ENCODE results near the gene ATP1A3.
A peak's percentile ranks its signal among the peaks of the same experiment; 100 is the strongest.
"Not testable (repeated sequence)": the region's sequence is repeated elsewhere in the genome, so short reads cannot be mapped to it uniquely, and the experiment has no call there.

The ATP1A3 gene

GRCh38 chr19:41955521-41955920 lies 38.5 kb downstream of the ATP1A3 start:
- Mint-ChIP-seq H3K36me3 (ENCODE audit: low read depth) (no peaks in the 10 kb centered on the region), H3K9me3 (no peaks in the 10 kb centered on the region), H3K4me3 (no peak overlapping the region), H3K27ac (no peak overlapping the region), H3K4me1 (ENCODE audit: low read depth) (peaks cover 24% of the 10 kb centered on the region), H3K27me3 (no peaks in the 10 kb centered on the region)

GRCh38 chr19:41951686-41952172 lies 42.3 kb downstream of the ATP1A3 start:
- Mint-ChIP-seq H3K27ac (peak overlapping the region; percentile 40), H3K27me3 (no peaks in the 10 kb centered on the region), H3K4me1 (ENCODE audit: low read depth) (peaks cover 29% of the 10 kb centered on the region), H3K36me3 (ENCODE audit: low read depth) (no peaks in the 10 kb centered on the region), H3K9me3 (no peaks in the 10 kb centered on the region), H3K4me3 (peak overlapping the region; percentile 37)

GRCh38 chr19:41947091-41947490 lies 46.9 kb downstream of the ATP1A3 start:
- Mint-ChIP-seq H3K4me1 (ENCODE audit: low read depth) (peaks cover 67% of the 10 kb centered on the region), H3K36me3 (ENCODE audit: low read depth) (no peaks in the 10 kb centered on the region), H3K27me3 (peaks cover 4% of the 10 kb centered on the region), H3K9me3 (no peaks in the 10 kb centered on the region), H3K4me3 (peak overlapping the region; percentile 22), H3K27ac (peak overlapping the region; percentile 84)

GRCh38 chr19:41945135-41945766 lies 48.8 kb downstream of the ATP1A3 start:
- H3K36me3 Mint-ChIP-seq (ENCODE audit: low read depth) = no peaks in the 10 kb centered on the region
- peaks cover 9% of the 10 kb centered on the region for H3K27me3 Mint-ChIP-seq
- H3K4me3 Mint-ChIP-seq = peak overlapping the region; percentile 56
- peaks cover 73% of the 10 kb centered on the region for H3K4me1 Mint-ChIP-seq (ENCODE audit: low read depth)
- peak overlapping the region; percentile 94 for H3K27ac Mint-ChIP-seq
- H3K9me3 Mint-ChIP-seq = no peaks in the 10 kb centered on the region

- Mint-ChIP-seq H3K4me3 (peak overlapping the region; percentile 30), H3K27me3 (peaks cover 9% of the 10 kb centered on the region), H3K27ac (peak overlapping the region; percentile 94), H3K4me1 (ENCODE audit: low read depth) (peaks cover 70% of the 10 kb centered on the region), H3K9me3 (no peaks in the 10 kb centered on the region), H3K36me3 (ENCODE audit: low read depth) (no peaks in the 10 kb centered on the region)
These were observed 49.7 kb downstream of the ATP1A3 start for GRCh38 chr19:41944336-41944735.

- Mint-ChIP-seq H3K27me3 (peaks cover 9% of the 10 kb centered on the region), H3K9me3 (no peaks in the 10 kb centered on the region), H3K4me3 (peak overlapping the region; percentile 42), H3K27ac (peak overlapping the region; percentile 46), H3K36me3 (ENCODE audit: low read depth) (no peaks in the 10 kb centered on the region), H3K4me1 (ENCODE audit: low read depth) (peaks cover 58% of the 10 kb centered on the region)
These were observed 52.4 kb downstream of the ATP1A3 start for GRCh38 chr19:41941410-41942202.

GRCh38 chr19:41940731-41941409 lies 53.2 kb downstream of the ATP1A3 start:
- Mint-ChIP-seq H3K36me3 (ENCODE audit: low read depth) (no peaks in the 10 kb centered on the region), H3K27ac (peak overlapping the region; percentile 85), H3K4me1 (ENCODE audit: low read depth) (peaks cover 59% of the 10 kb centered on the region), H3K27me3 (peaks cover 9% of the 10 kb centered on the region), H3K4me3 (peak overlapping the region; percentile 77), H3K9me3 (no peaks in the 10 kb centered on the region)

- no peaks in the 10 kb centered on the region for H3K9me3 Mint-ChIP-seq
- H3K27me3 Mint-ChIP-seq = peaks cover 14% of the 10 kb centered on the region
- H3K36me3 Mint-ChIP-seq (ENCODE audit: low read depth) = no peaks in the 10 kb centered on the region
- peak overlapping the region; percentile 77 for H3K4me3 Mint-ChIP-seq
- peak overlapping the region; percentile 85 for H3K27ac Mint-ChIP-seq
- H3K4me1 Mint-ChIP-seq (ENCODE audit: low read depth) = peaks cover 57% of the 10 kb centered on the region
These were observed 53.9 kb downstream of the ATP1A3 start for GRCh38 chr19:41939861-41940730.

GRCh38 chr19:41939209-41939608 lies 54.8 kb downstream of the ATP1A3 start:
- not testable (repeated sequence) for H3K36me3 Mint-ChIP-seq (ENCODE audit: low read depth); H3K4me3 Mint-ChIP-seq; H3K27ac Mint-ChIP-seq; H3K9me3 Mint-ChIP-seq
- Mint-ChIP-seq H3K27me3 (peaks cover 17% of the 10 kb centered on the region), H3K4me1 (ENCODE audit: low read depth) (peaks cover 57% of the 10 kb centered on the region)

- H3K4me3 Mint-ChIP-seq = no peak overlapping the region
- H3K9me3 Mint-ChIP-seq = no peaks in the 10 kb centered on the region
- no peaks in the 10 kb centered on the region for H3K36me3 Mint-ChIP-seq (ENCODE audit: low read depth)
- H3K4me1 Mint-ChIP-seq (ENCODE audit: low read depth) = peaks cover 57% of the 10 kb centered on the region
- peak overlapping the region; percentile 37 for H3K27ac Mint-ChIP-seq
- peaks cover 16% of the 10 kb centered on the region for H3K27me3 Mint-ChIP-seq
These were observed 56.2 kb downstream of the ATP1A3 start for GRCh38 chr19:41937525-41938468.

- peaks cover 13% of the 10 kb centered on the region for H3K27me3 Mint-ChIP-seq
- peak overlapping the region; percentile 56 for H3K27ac Mint-ChIP-seq
- H3K4me3 Mint-ChIP-seq = peak overlapping the region; percentile 0
- peaks cover 54% of the 10 kb centered on the region for H3K4me1 Mint-ChIP-seq (ENCODE audit: low read depth)
- no peaks in the 10 kb centered on the region for H3K36me3 Mint-ChIP-seq (ENCODE audit: low read depth)
- H3K9me3 Mint-ChIP-seq = no peaks in the 10 kb centered on the region
These were observed 57.1 kb downstream of the ATP1A3 start for GRCh38 chr19:41936961-41937360.

- Mint-ChIP-seq H3K4me3 (peak overlapping the region; percentile 0), H3K27ac (peak overlapping the region; percentile 56), H3K9me3 (no peaks in the 10 kb centered on the region), H3K27me3 (peaks cover 10% of the 10 kb centered on the region), H3K4me1 (ENCODE audit: low read depth) (peaks cover 49% of the 10 kb centered on the region), H3K36me3 (ENCODE audit: low read depth) (no peaks in the 10 kb centered on the region)
These were observed 57.6 kb downstream of the ATP1A3 start for GRCh38 chr19:41936416-41936850.

- no peaks in the 10 kb centered on the region for H3K36me3 Mint-ChIP-seq (ENCODE audit: low read depth)
- peaks cover 50% of the 10 kb centered on the region for H3K4me1 Mint-ChIP-seq (ENCODE audit: low read depth)
- H3K27me3 Mint-ChIP-seq = peaks cover 8% of the 10 kb centered on the region
- peak overlapping the region; percentile 56 for H3K27ac Mint-ChIP-seq
- H3K4me3 Mint-ChIP-seq = peak overlapping the region; percentile 0
- no peaks in the 10 kb centered on the region for H3K9me3 Mint-ChIP-seq
These were observed 58.1 kb downstream of the ATP1A3 start for GRCh38 chr19:41935760-41936415.
